Measurements from ENCODE around the gene PLCB4. TPM values are rescaled to one million over a fixed set of nuclear protein-coding genes. Genes with fewer than 3 reads are reported as not detected.

PLCB4 gene
- total RNA-seq, 1 donor from 2014 or later = 10.5 TPM

- no peak for DNase-seq (ENCODE audit: low spot score)
- Mint-ChIP-seq H3K27ac (ENCODE audit: unreplicated experiment) (no peak overlapping the region), H3K9me3 (ENCODE audit: unreplicated experiment) (no peaks in the 10 kb centered on the region)
Observed at GRCh38 chr20:9160331-9160730, 91.4 kb downstream of the PLCB4 start.

GRCh38 chr20:9160757-9161156, 91.9 kb downstream of the PLCB4 start:
- Mint-ChIP-seq H3K4me3 (ENCODE audit: unreplicated experiment) (no peak overlapping the region), H3K9me3 (ENCODE audit: unreplicated experiment) (no peaks in the 10 kb centered on the region), H3K4me1 (ENCODE audit: unreplicated experiment) (no peaks in the 10 kb centered on the region), H3K36me3 (ENCODE audit: low read depth, unreplicated experiment) (no peaks in the 10 kb centered on the region), H3K27me3 (ENCODE audit: unreplicated experiment) (no peaks in the 10 kb centered on the region), H3K27ac (ENCODE audit: unreplicated experiment) (no peak overlapping the region)
- TF ChIP-seq CTCF (IDR thresholded peaks at IDR 0.05; ENCODE audit: unreplicated experiment) = no peak
- no peak for DNase-seq (ENCODE audit: low spot score)

More at GRCh38 chr20:9160331-9160730, 91.4 kb downstream of the PLCB4 start:
- H3K27me3 Mint-ChIP-seq (ENCODE audit: unreplicated experiment) = no peaks in the 10 kb centered on the region
- no peak overlapping the region for H3K4me3 Mint-ChIP-seq (ENCODE audit: unreplicated experiment)
- H3K4me1 Mint-ChIP-seq (ENCODE audit: unreplicated experiment) = no peaks in the 10 kb centered on the region
- no peaks in the 10 kb centered on the region for H3K36me3 Mint-ChIP-seq (ENCODE audit: low read depth, unreplicated experiment)
- TF ChIP-seq CTCF (IDR thresholded peaks at IDR 0.05; ENCODE audit: unreplicated experiment) = no peak

GRCh38 chr20:9161311-9161710, 92.4 kb downstream of the PLCB4 start:
- Mint-ChIP-seq H3K27ac (ENCODE audit: unreplicated experiment) (no peak overlapping the region), H3K36me3 (ENCODE audit: low read depth, unreplicated experiment) (no peaks in the 10 kb centered on the region), H3K4me3 (ENCODE audit: unreplicated experiment) (no peak overlapping the region), H3K4me1 (ENCODE audit: unreplicated experiment) (peaks cover 3% of the 10 kb centered on the region), H3K27me3 (ENCODE audit: unreplicated experiment) (no peaks in the 10 kb centered on the region), H3K9me3 (ENCODE audit: unreplicated experiment) (no peaks in the 10 kb centered on the region)
- no peak for TF ChIP-seq CTCF (IDR thresholded peaks at IDR 0.05; ENCODE audit: unreplicated experiment)
- DNase-seq (ENCODE audit: low spot score) = no peak

- no peaks in the 10 kb centered on the region for H3K27me3 Mint-ChIP-seq (ENCODE audit: unreplicated experiment)
- H3K9me3 Mint-ChIP-seq (ENCODE audit: unreplicated experiment) = no peaks in the 10 kb centered on the region
- H3K4me1 Mint-ChIP-seq (ENCODE audit: unreplicated experiment) = peaks cover 4% of the 10 kb centered on the region
- H3K4me3 Mint-ChIP-seq (ENCODE audit: unreplicated experiment) = no peak overlapping the region
- TF ChIP-seq CTCF (IDR thresholded peaks at IDR 0.05; ENCODE audit: unreplicated experiment) = no peak
- DNase-seq (ENCODE audit: low spot score) = no peak
- no peaks in the 10 kb centered on the region for H3K36me3 Mint-ChIP-seq (ENCODE audit: low read depth, unreplicated experiment)
- no peak overlapping the region for H3K27ac Mint-ChIP-seq (ENCODE audit: unreplicated experiment)
Observed at GRCh38 chr20:9163251-9163650, 94.4 kb downstream of the PLCB4 start.

- no peak for DNase-seq (ENCODE audit: low spot score)
- Mint-ChIP-seq H3K27ac (ENCODE audit: unreplicated experiment) (no peak overlapping the region), H3K36me3 (ENCODE audit: low read depth, unreplicated experiment) (no peaks in the 10 kb centered on the region), H3K4me1 (ENCODE audit: unreplicated experiment) (peaks cover 4% of the 10 kb centered on the region), H3K4me3 (ENCODE audit: unreplicated experiment) (no peak overlapping the region), H3K9me3 (ENCODE audit: unreplicated experiment) (no peaks in the 10 kb centered on the region), H3K27me3 (ENCODE audit: unreplicated experiment) (no peaks in the 10 kb centered on the region)
- TF ChIP-seq CTCF (IDR thresholded peaks at IDR 0.05; ENCODE audit: unreplicated experiment) = no peak
Observed at GRCh38 chr20:9163995-9164394, 95.1 kb downstream of the PLCB4 start.

Data from endothelial cell (in vitro differentiated cells).